ENCODE data around the gene NF2.

- no peak for TF ChIP-seq CTCF (IDR thresholded peaks at IDR 0.05)
- no peak for TF ChIP-seq POLR2AphosphoS5 (IDR thresholded peaks at IDR 0.05)
- TF ChIP-seq POLR2A (IDR thresholded peaks at IDR 0.05) = no peak
Observed at GRCh38 chr22:29731058-29731850, 127.8 kb downstream of the NF2 start.

Data from gastroesophageal sphincter (tissue), 3 donors.